GM19025 (cell line): ENCODE results near the gene WRNIP1.

Experiments
- ATAC-seq: cut with Tn5 transposase; IDR thresholded peaks from one replicate; pipeline ENCODE4 v1.9.1; 2021; ENCODE audit warnings: mild to moderate bottlenecking, low read depth, moderate library complexity; ENCODE audit not compliant: unreplicated experiment

The WRNIP1 gene

DNA sequence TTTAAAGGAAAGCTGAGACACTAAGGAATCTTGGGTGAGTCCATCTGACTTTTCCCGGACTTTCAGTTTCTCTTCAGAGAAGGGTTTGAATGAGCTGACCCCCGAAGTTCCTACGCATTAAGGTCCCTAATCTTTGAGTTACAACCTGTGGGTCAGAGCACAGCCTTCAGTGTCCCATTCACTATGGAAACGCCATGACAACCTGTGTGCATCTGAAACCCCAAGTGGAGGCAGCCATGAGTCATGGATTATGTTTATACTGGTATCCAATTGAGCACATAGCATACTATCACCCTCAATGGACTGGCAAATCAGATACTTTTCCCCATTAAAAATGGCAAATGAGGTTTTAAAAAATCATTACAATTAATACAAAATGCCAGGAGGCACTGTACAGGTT, 25.9 kb upstream of the WRNIP1 start:
- ATAC-seq: no peak

GRCh38 chr6:2740581-2740980, 24.6 kb upstream of the WRNIP1 start:
- ATAC-seq: no peak

DNA sequence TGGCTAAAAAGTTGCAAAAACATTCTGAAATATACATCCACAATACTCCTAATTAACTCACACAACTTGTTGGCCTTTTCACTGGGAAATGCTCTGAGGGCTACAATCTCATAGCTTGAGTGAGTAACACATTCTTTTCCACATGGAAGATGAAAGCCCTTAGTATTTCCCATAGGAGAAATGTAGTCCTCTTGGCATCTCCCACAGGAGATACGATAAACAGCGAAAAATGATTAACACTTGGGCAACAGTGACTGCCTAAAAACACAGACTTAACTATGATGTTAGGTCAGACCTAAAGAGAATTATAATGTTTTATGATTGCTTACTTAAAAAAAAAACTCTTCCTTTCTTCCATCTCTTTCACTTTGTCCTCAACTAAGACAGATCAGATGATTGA, 23.4 kb upstream of the WRNIP1 start:
- no peak for ATAC-seq

DNA sequence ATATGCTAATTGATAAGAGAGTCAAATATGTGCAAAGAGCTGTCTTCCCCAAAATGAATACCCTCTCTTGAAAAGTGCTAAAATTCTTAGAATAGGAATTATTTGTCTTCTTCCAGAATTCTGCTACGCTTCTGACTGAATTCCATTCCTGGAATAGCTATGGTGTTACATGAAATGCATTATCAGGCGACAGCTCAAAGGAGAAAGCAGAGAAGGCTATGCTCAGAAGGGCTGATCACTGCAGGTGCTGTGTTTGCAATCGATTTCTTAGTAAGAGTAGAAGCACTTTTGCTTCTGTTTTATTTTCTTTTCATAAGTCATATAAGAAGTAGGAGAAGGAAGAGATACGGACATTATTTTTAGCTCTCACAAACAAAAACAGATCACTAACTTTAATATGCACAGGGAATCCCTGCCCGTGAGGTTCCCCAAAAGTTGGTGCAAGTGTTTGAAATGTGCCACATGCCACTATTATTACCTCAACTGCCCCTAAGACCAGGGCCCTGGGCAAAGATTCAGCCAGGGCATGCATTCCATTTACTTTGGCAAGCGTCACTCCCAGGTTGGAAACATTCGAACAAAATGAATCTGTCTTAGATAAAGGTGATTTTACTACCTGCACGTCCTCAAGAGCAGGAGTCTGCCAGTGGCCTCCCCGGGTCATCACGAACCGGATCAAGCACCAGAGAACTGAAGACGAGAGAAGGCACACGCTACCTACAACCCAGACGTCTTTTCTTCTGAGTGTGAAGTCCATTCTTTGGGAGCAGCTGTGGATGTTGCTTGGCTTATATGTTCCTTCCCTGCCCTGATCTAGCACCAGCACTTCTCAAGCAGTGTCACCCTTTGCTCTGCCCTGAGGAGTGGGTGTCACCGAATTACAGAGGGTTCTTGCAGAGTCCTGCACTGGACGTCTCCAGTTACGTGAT, 21.6 kb upstream of the WRNIP1 start:
- no peak for ATAC-seq

- ATAC-seq: no peak
Observed at GRCh38 chr6:2744209-2744771, 20.9 kb upstream of the WRNIP1 start.

GRCh38 chr6:2744778-2745177, 20.4 kb upstream of the WRNIP1 start:
- ATAC-seq: no peak

- no peak for ATAC-seq
Observed at GRCh38 chr6:2745246-2745645, 19.9 kb upstream of the WRNIP1 start.

DNA sequence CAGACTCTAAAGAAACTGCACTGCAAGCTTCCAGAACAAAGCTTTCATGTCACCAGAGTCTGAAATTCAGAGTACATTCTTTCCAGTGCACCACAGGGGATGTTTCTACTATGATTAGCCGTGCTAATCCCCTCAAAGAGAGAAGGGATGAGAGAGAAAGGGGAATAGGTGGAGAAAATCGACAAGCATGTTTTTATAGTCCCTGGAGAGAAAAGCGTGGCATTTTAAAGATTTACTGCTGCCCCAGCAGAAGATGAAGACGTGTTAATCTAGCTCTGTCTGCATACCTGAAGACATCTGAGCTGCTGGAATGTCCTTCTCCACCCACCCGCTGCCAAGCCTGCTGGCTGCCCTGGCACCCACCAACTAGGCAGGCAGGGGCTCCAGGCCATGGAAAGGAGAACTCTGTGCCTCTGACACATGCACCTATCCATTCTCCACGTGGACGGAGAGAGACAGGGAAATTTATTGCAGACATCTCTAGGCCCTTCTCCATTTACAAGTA, 18.6 kb upstream of the WRNIP1 start:
- no peak for ATAC-seq

- no peak for ATAC-seq
Observed at GRCh38 chr6:2748183-2748582, 17.0 kb upstream of the WRNIP1 start.

DNA sequence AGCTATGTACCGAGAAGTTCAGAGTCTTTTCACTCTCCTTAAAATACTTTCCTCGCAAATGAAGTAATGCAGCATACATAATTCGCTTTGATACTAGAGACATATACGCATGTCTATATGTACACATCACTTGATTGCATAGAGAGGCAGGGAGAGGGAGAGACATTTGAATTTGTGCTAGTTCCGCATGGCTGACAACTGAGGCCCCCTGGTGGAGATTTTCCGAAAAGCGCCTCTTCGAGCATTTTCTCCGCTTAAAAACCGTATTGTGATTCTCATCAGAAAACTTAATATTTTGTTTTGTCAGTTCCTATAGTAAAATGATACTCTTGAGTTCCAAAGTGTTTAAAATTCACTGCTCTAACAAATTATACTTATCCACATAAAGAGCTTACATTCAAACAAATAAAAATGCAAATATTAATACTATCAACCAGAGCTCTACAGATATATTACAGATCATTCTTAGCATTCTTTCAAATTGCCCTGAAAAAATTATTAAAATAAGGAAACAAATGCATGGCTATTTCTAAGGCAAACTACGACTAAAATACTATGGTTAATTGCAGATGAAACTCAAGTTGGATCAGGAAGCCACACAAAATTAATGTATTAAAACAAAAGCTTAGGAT, 15.1 kb upstream of the WRNIP1 start:
- ATAC-seq: no peak

- ATAC-seq: no peak
Observed at GRCh38 chr6:2750832-2751231, 14.4 kb upstream of the WRNIP1 start, which contains the start of gene MYLK4. MYLK4 (minus strand) TSS chr6:2750922; CDS start chr6:2749294, 1,628 bp downstream.

DNA sequence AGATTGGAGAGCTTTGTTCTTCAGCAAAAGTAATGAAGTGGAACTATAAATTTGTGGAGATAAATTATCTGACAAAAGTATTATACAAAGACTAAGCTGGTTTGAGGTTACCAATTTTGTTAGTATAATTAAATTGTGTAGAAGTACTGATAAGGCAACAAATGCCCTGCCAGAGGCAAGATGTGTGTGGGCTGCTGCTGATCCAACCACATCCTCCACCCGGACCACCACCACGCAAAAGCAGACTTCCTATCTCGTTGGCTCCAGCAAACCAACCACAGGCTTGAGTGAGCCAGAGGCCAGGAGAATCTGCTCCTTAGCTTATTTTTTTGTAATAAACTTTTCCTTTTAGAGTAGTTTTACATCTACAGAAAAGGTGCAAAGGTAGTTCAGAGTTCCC, 13.3 kb upstream of the WRNIP1 start:
- no peak for ATAC-seq

GRCh38 chr6:2752477-2753109, 12.6 kb upstream of the WRNIP1 start:
- ATAC-seq: no peak

GRCh38 chr6:2753110-2753489, 12.1 kb upstream of the WRNIP1 start:
- ATAC-seq: no peak

DNA sequence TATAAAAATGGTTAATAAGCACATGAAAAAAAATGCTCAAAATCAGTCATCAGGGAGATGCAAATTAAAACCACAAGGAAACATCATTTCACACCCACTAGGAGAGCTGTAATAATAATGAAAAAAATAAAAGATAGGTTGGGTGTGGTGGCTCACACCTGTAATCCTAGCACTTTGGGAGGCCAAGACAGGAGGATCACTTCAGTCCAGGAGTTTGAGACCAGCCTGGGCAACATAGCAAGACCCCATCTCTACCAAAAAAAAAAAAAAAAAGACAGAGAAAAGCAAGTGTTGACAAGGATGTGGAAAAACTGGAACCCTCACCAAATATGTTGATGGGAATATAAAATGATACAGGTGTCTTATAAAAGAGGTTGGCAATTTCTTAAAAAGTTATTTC, 11.4 kb upstream of the WRNIP1 start:
- no peak for ATAC-seq

GRCh38 chr6:2754393-2754792, 10.8 kb upstream of the WRNIP1 start:
- no peak for ATAC-seq

GRCh38 chr6:2754911-2755310, 10.3 kb upstream of the WRNIP1 start:
- ATAC-seq: no peak

DNA sequence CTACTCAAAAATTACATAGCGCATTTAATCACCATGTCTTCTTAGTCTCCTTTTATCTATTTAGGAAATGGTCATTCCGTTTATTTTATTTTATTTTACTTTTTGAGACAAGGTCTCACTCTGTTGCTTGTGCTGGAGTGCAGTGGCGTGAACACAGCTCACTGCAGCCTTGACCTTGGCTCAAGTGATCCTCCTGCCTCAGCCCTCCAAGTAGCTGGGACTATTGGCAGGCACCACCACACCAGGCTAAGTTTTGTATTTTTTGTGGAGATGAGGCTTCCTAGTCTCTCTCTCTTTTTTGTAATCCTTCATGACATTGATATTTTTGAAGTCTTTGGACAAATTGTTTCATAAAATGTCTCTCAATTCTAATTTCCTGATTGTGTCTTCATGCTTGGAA, 9.7 kb upstream of the WRNIP1 start:
- no peak for ATAC-seq

DNA sequence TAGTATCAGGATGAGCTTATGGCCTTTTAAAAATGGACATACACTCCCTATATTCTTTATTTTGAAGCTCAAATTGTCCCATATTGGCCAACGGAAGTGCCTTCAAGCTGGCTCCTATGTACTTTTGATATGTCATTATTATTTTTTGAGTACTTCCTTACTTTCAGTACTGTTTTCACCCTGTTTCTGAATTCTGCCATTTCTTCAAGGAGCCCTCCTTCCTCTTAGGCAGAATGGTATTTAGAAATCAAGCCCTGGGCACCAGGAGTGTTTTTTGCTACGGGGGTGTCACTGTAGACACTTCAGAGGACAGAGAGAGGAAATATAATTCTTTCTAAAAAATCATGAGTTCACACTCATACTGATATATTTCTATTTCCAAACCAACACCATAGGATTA, 9.0 kb upstream of the WRNIP1 start:
- ATAC-seq: no peak

GRCh38 chr6:2756687-2757224, 8.4 kb upstream of the WRNIP1 start:
- ATAC-seq: no peak

GRCh38 chr6:2758980-2759379, 6.2 kb upstream of the WRNIP1 start:
- no peak for ATAC-seq
